Measurements from ENCODE around the gene RANBP3.
"Not testable (repeated sequence)": the region's sequence is repeated elsewhere in the genome, so short reads cannot be mapped to it uniquely, and the experiment has no call there.

Gene RANBP3

GRCh38 chr19:6006070-6006446 is 28.1 kb upstream of the RANBP3 start:
- DNase-seq = not testable (repeated sequence)

- DNase-seq = no peak
Measured at GRCh38 chr19:6005321-6006069, 27.6 kb upstream of the RANBP3 start.

GRCh38 chr19:6003976-6004375 is 26.0 kb upstream of the RANBP3 start:
- DNase-seq = no peak

DNA sequence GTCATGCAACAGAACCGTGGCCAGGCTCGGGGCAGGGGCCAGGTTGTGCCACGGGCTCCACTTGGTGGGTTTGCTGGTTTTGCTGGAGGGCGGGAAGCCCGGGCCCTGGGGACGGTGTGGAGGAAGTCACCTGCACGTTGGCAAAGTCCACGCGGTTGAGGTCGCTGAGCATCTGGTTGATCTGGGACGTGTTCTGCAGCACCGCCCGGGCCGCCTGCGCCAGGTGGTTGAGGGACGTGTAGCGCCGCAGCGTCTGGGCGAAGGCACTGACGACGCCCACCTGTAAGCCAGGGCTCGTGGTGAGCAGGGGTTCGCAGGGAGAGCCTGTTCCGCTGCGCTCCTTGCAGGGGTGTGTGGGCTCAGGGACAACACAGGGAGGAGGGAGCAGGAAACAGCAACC is 24.7 kb upstream of the RANBP3 start:
- no peak for DNase-seq

DNA sequence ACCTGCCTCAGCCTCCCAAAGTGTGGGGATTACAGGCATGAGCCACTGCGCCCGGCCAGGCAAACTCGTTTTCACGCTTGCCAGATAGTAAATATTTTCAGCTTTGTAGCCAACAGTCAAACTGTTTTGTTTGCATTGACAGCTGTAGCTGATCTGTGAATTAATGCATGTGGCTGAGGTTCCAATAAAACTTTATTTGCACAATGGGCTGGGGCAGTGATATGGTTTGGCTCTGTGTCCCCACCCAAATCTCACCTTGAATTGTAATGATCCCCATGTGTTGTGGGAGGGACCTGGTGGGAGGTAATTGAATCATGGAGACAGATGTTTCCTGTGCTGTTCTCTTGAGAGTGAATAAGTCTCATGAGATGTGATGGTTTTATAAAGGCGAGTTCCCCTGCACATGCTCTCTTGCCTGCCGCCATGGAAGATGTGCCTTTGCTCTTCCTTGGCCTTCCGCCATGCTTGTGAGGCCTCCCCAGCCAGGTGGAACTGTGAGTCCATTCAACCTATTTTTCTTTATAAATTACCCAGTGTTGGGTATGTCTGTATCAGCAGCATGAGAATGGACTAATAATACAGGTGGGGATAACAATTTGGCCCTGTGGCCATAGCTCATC is 22.4 kb upstream of the RANBP3 start:
- DNase-seq = no peak

GRCh38 chr19:5999693-6000092 is 21.8 kb upstream of the RANBP3 start:
- no peak for DNase-seq

- DNase-seq = no peak
Measured at GRCh38 chr19:5997371-5997770, 19.4 kb upstream of the RANBP3 start.

DNA sequence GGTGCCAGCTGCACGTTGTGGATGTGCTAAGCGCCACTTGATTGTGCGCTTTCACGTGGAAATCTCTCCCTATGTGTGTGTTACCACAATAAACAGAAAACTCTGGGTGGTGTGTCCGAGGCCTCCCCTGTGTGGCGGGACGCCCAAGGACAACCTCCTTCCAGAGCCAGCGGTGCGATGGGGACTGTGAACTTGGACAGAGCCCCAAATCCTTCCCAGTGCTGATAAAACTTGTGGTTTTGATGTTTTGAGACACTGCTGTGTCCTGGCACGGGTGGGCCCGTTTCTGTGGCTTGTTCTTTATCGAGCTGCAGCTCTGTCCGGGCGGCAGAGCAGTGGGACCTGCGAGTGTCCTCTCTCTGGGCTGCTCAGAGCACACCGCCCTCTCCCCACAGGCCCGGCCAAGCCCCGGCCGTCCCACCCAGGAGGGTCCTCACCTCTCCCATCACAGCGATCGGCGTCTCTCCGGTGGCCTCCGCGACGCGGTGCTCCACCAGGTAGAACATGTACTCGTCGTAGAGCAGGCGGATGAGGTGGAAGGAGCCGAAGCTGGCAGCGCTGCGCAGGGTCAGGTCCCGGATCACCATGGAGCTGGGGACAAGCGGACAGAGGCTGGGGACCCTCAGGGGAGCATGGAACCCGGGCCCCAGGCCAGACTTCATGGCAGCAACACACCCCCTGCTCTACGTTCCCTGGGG is 18.8 kb upstream of the RANBP3 start:
- no peak for DNase-seq

GRCh38 chr19:5996102-5996501 is 18.2 kb upstream of the RANBP3 start:
- DNase-seq = no peak

DNA sequence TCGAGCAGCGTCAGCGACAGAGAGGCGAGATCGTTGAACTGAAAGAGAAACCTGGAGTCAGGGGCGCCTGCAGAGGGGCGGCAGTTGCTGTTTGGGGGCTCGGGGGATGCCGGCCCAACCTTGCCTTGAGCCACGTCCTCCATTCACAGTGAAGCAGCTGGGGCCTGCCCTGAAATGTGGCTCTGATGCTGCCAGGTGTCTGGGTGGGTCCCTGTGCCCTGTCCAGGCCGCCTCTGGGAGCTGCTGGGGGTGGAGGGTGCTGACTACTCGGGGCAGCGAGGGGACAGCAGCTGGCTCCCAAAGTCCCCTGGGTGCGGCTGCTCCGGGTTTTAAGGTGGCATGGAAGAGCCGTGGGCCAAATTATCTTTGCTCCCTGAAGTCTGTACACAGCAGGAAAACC is 17.7 kb upstream of the RANBP3 start:
- DNase-seq = no peak

DNA sequence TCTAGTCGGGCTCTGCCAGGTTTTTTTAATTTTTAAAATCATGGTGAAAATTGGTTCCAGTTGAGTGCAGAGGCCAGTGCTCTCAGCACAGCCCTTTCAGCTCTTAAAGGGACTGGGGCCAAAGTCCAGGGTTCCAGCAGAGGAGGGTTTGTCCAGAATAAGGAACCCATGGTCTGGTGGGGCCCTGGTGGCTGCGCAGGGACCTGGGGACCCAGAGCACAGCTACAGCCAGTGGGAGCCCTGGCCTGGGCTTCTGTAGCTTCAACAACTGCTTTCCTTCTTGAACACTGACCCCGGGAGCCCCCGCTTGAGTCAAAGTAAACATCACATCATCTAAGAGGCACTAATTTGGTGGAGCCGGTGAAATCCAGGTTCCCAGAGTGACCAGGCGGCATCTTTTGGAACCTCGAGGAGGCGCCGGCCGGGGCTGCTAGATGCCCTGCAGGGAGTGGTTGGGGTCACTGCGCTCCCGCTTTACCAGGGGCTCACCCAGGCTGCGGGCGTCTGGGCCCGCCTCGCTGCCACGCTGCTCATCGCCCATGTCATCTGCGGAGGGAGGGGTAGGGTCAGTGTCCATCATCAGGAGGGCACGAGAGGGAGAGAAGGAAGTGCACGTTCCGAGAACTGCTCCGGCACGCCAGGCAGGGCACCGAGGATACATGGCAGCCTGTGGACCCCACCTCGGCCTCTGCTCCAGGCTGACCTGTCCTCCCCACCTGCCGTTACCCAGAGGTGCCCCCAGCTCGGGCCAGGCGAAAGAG is 16.6 kb upstream of the RANBP3 start:
- DNase-seq = no peak

DNA sequence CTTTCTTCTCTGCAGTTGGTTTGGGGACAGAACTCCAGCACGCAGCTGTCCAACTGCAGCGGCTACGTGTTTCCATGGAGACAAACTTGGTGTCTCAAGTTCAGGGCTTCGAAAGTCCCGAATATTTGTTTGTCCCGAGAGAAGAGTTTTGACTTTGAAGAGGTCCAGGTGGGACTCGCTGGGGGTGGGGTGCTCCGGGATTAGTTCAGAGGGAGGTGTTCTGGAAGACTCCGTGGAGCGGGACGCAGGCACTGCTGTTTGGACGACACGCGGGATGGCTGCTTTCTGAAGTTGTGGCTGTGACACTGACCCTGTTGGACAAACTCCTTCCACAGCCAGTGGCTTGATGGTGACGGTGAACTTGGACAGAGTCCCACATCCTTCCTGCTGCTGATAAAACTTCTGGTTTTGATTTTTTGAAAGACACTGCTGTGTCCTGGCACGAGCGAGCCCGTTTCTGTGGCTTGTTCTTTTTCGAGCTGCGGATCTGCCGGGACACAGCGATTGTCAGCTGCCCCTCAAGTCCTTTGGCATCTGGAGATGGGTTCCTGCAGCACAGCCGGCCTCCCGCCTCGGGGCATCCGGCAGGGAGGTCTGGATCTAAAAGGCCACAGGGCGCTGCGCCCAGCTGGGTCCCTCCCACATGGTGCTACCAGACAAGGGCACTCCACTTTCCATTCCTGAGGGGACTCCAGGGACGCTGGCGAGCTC is 15.9 kb upstream of the RANBP3 start:
- DNase-seq = no peak

DNA sequence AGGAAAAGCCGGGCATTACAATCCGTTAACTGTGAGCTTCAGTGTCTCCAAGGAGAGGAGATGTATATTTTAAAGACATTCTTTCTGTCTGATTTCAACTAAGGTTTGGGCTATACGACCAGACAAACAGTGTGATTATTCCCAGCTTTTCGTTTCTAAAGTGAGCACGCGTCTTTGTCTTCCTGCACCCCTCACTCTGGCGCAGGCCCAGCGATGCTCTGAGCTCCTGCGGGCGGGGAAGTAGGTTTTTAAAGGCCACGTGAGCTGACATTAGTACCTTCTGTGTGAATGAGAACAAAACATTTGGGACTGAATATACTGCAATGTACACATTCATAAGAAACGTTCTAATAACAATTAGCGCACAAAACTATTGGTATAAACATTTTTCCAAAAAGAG is 15.3 kb upstream of the RANBP3 start:
- DNase-seq = no peak

- no peak for DNase-seq
Measured at GRCh38 chr19:5992756-5993155, 14.8 kb upstream of the RANBP3 start.

DNA sequence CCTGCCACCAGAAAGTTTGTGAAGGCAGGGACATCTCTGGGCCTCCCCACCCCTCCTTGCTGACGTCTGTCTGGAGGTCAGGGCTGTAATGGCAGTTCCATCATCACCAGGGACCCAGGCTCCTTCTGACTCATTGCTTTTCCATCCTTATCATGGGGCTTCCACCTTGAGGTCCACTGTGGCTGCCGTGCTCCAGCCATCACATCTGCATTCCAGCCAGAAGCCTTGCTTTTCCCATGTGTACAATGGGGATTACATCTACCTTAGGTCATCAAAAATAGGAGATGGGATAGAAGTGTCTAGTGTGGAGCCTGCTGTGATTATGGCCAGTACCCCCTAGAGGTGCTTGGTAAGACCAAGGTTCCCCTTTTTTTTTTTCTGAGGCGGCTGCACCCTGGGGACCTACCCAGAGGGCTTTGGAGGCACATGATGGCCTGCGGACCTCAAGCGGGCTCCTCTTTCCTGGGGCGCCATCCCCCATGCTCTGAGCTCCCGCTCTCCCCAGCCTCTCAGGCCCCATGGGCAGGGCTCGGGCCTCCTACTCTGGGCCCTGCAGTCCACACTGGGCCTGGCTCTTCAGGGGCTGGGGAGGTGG is 13.4 kb upstream of the RANBP3 start:
- DNase-seq = no peak

DNA sequence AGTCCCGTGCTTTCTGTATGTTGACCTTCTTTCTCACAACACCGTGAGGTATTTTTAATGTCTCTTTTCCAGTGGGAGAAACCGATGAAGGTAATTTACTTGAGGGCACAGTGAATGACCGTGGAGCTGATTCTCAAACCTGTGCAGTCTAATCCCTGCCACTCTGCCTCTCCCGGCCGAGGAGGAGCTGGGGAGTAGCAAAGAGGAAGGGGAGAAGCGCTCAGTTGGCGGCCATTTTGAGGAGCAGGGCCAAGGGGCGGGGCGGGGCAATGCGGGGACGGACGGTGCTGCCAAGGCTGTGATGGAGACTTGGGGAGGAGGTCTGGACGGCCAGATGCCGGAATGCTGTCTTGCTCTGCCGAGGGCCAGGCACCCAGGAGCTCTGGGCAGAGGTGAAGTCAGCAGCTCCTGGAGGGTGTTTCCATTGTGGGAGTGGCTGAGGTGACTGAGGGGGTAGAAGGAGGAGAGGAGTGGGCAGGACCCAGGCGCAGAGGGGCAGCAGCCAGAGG is 12.4 kb upstream of the RANBP3 start:
- DNase-seq = peak; percentile 11

DNA sequence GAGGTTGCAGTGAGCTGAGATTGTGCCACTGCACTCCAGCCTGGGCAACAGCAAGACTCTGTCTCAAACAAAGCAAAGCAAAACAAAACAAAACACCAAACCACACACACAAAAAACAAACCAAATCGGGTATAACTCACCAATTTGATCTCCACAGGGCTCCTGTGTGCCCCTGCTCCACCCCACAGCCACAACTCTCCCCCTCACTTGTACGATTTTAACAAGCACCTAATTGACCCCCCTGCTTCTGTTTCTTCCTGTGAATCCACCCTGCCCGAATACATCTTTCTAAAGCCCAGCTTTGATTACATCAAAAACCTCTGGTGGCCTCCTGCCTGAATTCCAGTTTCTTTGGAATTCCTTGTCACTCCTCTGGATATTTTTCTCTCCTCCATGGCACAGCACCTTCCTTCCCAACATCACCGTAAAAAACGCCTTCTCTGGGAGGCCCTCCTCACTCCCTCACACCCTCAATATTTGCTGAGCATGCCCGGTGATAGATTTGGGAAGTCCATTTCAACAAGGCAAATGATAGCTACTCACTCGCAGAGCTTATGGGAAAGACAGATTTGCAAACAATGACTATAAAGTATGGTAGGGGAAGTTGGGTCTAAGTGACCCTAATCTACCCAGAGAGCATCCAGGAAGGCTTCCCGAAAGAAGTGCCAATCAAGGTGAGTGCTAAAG is 11.6 kb upstream of the RANBP3 start:
- DNase-seq = no peak

DNA sequence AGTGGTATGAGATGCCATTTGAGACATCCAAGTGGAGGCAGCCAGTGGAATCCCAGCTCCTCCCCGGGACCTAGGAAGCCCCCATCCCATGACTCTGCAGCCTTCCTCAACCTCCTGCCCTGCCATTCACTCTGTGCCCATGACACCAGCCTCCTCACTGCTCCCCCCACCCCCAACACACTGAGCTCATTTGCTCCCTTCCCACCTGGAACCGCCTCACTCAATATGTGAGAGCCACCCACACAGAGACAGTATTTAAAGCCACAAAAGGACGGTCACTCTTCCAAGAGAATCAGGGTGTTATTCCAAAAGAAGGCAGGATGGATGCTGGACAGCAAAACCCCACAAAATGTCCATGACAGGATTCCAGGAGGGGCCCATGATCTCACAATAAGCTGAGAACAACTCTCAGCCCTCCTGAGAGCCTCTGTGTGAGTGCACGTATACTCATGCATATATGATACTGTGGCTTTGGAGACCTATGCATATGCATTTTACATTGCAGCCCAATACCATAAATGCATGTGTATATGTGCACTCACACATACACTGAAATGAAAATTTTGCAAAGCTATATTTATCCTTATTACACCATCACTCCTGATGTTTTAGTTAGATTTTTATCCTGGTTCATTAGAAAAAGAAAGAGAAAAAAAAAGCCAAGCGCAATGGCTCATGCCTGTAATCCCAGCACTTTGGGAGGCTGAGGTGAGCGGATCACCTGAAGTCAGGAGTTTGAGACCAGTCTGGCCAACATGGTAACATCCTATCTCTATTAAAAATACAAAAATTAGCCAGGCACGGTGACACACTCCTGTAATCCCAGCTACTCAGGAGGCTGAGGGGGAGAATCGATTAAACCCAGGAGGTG is 10.8 kb upstream of the RANBP3 start:
- DNase-seq = no peak

GRCh38 chr19:5987077-5987818 is 9.3 kb upstream of the RANBP3 start:
- DNase-seq = peak; percentile 72

DNA sequence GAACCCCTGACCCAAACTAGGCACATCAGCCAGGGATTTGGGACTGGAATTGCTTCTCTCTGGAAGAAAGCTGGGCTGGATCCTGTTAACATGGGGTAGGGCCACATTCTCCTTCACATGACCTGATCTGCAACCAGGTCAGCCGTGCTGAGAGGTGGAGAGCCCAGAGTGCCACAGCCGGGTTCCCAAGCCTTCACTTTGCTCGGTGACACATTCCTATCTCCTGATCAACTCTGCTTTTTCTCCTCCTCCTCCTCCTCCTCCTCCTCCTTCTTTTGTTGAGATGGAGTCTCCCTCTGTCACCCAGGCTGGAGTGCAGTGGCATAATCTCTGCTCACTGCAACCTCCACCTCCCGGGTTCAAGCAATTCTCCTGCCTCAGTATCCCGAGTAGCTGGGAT is 7.9 kb upstream of the RANBP3 start:
- DNase-seq = not testable (repeated sequence)
